GM21390 (cell line): ENCODE results near the gene CLCNKA.
"Not testable (repeated sequence)": the region's sequence is repeated elsewhere in the genome, so short reads cannot be mapped to it uniquely, and the experiment has no call there.

Experiments used
- ATAC-seq: cut with Tn5 transposase; IDR thresholded peaks from one replicate; pipeline ENCODE4 v1.9.1; 2021; ENCODE audit not compliant: unreplicated experiment

Gene CLCNKA

GRCh38 chr1:16039871-16040270 lies 18.0 kb downstream of the CLCNKA start:
- not testable (repeated sequence) for ATAC-seq

DNA sequence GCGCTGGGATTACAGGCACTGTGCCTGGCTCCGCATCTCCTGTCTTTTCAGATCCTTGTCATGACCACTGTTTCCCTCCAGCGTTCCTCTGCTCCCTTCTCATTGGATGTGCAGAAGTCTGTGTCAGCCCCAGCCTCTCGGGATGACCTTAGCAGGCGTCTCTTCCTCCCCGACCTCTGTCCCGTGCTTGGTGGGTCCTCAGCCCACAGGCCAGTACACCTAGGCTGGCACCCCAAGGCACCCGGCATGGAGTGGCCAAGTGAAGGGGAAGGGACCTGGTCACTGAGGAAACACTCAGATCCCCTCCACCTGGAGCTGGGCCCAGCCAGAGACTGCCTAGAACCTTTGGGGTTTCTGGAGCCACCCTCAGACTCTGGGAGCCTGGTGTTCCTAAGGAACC lies 19.4 kb downstream of the CLCNKA start:
- ATAC-seq, result no peak

DNA sequence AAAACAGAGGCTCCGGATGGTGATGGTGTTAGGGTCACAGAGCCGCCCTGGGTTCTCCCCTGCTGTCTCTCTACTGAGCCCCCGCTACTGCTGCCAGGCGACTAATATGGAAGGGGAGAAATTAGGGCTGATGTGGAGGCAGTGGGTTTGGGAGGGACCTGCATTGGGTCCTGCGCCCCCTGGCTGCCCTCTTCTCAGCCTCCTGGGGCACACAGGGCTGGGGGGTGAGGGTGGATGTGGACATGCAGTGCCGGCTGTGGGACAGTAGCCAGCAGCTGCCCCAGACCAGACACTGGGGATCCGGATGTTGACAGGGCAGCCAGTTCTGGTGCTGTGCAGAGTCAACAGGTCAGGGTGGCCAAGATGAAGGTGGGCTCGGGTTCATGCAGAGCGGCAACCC lies 20.3 kb downstream of the CLCNKA start:
- ATAC-seq, result no peak

DNA sequence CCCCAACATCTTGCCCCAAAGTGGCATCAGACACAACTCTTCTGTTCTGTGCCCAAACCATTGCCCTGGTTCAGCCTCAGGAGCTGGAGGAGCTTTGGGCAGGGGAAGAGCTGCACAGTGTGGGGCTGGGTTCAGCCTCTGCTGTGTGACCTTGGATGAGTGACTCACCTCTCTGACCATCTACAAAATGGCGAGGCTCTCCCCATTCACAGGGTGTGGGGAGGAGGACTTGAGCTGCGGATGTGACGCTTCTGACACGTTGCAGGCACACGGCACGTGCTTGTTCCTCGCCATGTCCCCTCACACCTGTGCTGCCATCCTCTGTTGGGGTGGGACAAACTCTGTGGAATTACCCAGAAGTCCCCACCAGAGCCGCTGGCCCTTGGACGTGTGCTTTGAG lies 20.8 kb downstream of the CLCNKA start:
- ATAC-seq, result not testable (repeated sequence)

DNA sequence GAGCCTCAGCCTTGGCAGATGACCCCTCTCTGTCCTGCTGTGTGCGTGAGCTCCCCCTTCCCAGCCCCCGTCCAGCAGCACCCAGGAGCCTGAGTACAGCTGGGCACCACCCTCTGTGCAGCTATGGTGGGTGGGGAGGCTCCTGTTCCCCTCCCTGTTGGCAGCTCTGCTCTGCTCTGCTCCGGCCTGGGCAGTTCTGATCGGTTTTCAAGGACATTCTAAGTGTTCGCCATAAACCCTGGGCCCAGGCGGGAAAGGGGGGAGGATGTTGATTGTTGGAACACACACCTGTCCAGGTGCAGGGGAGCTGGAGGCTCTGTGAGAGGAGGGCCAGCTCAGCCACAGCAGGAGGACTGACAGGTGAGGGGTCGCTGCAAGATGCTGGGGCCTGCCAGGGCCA lies 21.7 kb downstream of the CLCNKA start, which contains the start of gene CLCNKB:
TSS of gene CLCNKB (plus strand) at position 262 of the 400 bp plus-strand sequence. CDS start 711 bp downstream, outside the sequence.
- no peak for ATAC-seq

DNA sequence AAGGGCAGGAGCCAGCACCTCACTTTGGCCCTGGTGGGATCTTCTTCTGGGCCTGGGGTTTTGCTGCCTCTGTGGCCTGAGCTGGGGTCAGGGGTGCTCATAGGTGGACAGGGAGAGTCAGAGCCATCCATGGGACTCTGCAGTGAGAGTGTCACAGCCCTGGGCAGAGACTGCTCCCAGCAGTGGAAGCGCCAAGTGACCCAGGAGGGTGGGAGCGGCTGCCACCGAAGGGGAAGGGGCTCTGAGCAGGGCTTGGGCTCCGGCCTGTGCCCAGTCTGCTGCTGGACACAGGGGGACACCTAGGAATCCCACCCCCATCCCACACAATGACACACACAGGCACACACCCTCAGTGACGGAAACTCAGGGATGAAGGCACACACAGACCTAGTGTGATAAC lies 22.1 kb downstream of the CLCNKA start:
- no peak for ATAC-seq

DNA sequence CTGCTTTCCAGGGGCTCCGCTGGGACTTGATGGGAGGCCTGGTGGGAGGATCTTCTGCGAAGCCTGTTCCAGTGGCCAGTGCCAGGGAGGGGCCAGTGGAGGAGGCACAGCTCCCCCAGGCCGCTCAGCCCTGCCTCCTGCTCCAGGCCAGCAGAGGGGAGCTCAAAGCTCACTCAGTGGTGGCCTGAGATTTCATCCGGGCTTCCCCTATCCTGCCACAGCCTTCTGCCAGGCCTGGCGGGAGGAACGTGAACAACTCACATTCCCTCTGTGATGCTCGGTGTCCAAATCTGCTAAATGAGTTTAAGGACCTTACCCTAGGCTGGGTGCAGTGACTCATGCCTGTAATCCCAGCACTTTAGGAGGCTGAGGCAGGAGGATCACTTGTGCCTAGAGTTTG lies 25.0 kb downstream of the CLCNKA start:
- no peak for ATAC-seq

DNA sequence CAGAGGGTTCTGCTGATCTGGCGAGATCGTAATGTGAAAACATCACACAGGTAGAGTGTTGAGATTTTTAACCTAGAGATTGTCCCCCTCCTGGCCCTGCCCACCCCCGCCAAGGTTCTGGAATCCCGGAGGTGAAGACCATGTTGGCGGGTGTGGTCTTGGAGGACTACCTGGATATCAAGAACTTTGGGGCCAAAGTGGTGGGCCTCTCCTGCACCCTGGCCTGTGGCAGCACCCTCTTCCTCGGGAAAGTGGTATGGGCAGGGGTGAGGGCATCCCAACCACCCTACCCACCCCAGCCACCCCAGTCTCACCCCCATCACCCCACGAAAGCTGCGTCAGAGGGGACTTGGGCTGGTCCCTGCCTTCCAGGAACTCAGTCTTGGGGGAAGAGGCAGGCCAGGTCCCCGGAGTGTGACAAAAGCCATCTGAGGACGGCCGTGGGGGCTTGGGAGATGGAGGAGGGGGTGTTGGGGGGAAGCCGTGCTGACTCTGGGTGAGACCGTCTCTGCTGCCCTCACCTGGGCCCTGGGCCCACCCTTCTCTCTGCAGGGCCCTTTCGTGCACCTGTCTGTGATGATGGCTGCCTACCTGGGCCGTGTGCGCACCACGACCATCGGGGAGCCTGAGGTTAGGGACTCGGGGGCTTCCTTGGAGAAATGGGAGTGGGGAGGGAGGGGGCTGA lies 26.1 kb downstream of the CLCNKA start:
- ATAC-seq, result no peak

- no peak for ATAC-seq
Measured at GRCh38 chr1:16048573-16049189, 26.8 kb downstream of the CLCNKA start.

DNA sequence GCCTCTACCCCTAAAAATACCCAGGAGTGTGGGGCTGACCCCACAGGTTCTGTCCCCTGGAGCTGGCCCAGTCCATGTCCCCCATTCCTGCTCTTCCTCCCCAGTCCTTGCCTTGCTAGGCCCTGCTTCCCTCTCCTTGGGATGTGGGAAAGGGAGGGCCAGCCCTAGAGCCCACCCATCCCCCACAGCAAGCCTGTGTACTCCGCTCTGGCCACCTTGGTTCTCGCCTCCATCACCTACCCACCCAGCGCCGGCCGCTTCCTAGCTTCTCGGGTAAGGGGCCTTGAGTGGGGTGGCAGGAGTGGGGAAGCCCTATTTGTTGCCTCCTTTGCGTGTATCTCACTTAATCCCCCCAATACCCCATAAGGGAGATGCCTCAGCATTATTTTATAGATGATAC lies 28.5 kb downstream of the CLCNKA start:
- ATAC-seq, result no peak

GRCh38 chr1:16051039-16051438 lies 29.2 kb downstream of the CLCNKA start:
- no peak for ATAC-seq

GRCh38 chr1:16051949-16052348 lies 30.1 kb downstream of the CLCNKA start:
- ATAC-seq, result not testable (repeated sequence)

DNA sequence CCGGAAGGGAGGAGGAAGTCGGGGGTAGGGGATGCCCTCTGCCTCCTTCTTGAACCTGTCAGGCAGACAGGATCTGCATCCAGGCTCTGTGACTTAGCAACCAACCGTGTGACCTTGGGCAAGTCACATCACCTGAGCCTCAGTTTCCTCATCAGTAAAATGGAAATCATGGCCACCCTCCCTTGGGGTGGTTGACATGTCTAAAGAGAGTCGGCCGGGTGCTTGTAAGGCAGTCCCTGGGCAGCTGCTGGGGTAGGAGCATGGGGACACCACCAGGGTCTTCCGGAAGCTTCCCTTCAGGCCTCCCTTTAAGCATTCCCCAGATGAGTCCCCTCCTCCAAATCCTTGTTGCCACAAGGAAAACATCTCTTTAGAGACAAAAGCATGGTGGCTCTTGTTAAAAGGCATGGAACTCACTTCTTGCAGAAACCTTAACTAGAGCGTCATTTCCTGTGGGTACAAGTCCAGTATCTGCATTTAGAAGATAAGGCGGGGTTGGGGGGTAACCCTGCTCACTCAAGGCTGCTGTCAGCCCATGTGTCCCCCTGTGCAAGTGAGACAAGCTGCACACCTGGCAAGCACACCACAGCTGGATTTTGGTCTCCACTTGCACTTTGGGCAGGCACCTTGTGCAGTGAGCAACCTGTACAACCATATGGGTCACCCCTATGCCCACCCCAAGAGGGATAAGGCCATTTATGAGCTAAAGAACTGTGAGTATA lies 32.1 kb downstream of the CLCNKA start:
- ATAC-seq, result no peak

DNA sequence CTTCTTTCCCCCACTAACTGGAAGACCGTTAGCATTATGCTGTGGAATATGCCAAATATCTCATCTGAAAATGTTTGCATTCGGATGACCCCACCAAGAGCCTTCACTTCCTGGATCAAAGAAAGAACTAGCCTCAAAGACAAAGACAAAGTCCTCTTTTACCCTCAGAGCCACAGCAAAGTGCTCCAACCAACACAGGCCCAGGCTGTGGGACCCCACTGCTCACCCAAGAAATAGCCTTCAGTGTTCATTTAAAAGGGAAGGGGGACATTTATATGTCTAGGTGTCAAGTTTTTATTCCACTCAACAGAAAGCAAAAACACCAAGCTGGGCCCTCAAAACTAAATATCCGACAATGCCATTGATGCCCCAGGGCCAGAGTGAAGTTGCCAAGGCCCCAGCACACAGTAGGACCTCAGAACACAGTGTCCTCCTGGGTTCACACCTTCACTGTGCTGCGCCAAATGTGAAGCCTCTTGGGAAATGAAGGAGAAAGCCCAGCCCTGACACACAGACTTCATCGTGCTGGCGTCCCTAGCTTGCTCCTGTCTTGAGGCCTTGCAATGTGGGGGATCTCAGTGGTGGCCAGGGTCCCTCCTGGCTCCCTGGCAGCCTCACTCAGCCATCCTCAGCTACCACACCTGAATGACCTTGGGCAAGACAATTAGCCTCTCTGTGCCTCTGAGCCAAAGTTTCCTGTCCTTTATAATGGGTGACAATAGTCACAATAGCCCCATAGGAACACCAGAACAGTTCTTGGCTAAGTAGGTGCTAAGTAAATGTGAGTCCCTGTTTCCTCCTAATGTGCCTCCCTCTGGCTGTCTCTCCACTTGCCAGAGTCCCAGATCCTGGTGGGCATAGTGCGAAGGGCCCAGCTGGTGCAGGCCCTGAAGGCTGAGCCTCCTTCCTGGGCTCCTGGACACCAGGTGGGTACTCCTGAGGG lies 33.0 kb downstream of the CLCNKA start:
- no peak for ATAC-seq

DNA sequence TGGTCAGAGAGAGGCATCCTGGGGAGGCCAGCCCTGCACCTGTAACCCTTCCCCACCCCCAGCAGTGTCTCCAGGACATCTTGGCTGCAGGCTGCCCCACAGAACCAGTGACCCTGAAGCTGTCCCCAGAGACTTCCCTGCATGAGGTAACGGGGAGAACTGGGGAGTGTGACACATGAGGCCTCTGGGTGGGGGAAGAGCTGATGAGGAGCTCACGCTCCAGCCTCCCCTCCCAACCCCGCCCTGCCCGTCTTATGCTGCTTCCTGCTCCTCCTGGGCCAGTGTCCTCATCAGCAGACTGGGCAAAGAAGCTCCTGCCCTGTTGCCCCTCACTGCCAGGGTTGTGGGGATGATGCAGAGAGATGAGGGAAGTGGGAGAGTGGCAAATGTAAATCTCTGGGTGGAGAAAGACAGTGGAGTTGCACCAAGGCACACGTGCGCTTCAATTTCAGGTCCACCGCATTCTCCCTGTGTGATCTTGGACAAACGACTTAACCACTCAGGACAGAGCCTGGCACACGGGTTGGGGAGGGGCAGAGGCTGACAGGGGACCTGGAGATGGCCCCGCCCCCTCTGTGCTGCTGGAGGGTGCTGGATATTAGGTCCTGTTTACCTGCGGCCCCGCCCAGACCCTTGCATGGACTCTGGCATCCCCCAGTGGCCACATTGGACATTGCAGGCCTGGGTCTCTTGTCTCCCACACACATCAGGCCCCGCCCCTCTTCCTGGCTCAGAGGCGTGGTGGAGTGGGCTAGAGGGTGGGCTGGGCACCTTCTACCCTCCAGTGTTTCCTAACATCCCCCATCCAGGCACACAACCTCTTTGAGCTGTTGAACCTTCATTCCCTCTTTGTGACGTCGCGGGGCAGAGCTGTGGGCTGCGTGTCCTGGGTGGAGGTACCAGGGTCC lies 34.0 kb downstream of the CLCNKA start:
- no peak for ATAC-seq

DNA sequence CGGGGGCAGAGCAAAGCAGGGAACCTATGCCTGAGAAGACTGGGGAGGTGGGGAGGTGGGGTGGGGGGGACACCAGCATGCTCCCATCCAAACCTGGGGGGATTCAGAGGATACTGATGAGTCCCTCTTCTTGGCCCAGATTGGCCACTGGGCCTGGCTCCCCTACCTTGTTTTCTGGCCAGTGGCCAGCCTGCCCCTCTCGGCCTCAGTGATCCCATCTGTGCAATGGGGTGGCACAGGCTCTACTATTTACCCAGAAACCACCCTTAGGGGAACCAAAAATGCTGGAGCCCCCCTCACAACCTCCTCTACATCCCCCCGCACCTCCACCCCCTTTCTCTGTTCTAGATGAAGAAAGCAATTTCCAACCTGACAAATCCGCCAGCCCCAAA lies 34.7 kb downstream of the CLCNKA start:
- not testable (repeated sequence) for ATAC-seq

GRCh38 chr1:16057314-16057915 lies 35.6 kb downstream of the CLCNKA start:
- not testable (repeated sequence) for ATAC-seq

DNA sequence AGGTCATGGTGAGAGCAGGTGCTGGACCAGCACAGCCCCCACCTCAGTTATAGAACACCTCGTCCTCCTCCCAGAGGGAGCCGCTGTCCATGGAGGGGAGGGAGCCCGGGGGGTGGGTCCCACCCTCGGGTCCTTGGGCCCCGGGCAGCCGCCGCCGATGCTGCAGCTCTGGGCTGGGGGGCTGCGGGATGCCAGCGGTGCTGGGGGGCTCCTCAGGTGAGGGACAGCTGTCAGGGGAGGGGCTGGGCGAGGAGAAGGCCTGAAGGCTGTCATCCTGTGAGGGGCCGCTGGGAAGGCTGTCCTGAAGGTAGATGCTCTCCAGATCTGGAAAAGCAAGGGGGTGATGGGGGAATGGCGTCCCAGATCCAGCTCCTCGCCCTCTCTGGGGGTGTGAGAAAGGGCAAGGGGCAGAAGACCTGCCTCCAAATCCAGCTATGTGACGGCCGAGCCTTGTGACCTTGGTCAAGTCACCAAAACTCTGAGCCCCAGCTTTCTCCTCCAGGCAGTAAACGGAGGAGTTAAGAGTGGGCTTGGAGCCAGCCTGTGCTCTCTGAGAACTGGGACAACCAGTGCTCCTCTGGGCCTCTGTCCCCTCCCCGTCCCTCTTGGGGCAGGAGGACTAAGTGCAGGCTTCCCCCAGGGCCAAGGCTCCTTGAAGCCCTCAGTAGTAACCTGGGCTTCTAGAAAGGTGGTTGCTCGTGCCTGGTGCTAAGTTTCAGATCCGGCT lies 36.7 kb downstream of the CLCNKA start:
- ATAC-seq, result not testable (repeated sequence)

- ATAC-seq, result no peak
Measured at GRCh38 chr1:16061266-16061665, 39.4 kb downstream of the CLCNKA start.
